Naive thymus-derived CD4-positive, alpha-beta T cell (primary cell): ENCODE data around the gene BTG2. TPM values are rescaled to one million over a fixed set of nuclear protein-coding genes. Genes with fewer than 3 reads are reported as not detected.
A peak's percentile ranks its signal among the peaks of the same experiment; 100 is the strongest.

Experiments
- ATAC-seq: fragments of 150-1000 bp; cut with Tn5 transposase; 2 replicates; pipeline ENCODE4 v1.10.0; 2021; ENCODE audit warnings: mild to moderate bottlenecking, moderate library complexity
- CTCF ChIA-PET: fragments of 350-600 bp; sonication (Branson Sonifier 250); formaldehyde crosslinking; loops from one replicate; lab custom pipeline; 2021; ENCODE audit warnings: antibody characterized with exemption; lab: Charles Lee
- POLR2A ChIA-PET: fragments of 350-600 bp; sonication (Branson Sonifier 250); formaldehyde crosslinking; loops from one replicate; lab custom pipeline; 2021; ENCODE audit warnings: antibody characterized with exemption, inconsistent platforms; lab: Charles Lee
- DNase-seq, 9 donors: peaks; one replicate each; pipeline versions ENCODE4 v3.0.0 to v3.0.0-alpha.2; 2020 to 2022; ENCODE audit warnings: mixed read lengths in 1 of 9
- H3K27ac ChIP-seq: one replicate; pipeline ENCODE4 v1.7.0; 2013; ENCODE audit warnings: mild to moderate bottlenecking, low read depth, low read length, moderate library complexity
- H3K27me3 ChIP-seq, 2 donors: one replicate each; pipeline ENCODE4 v1.7.0; 2013; ENCODE audit warnings: low read length in 2 of 2, mild to moderate bottlenecking in 2 of 2, moderate library complexity in 2 of 2; ENCODE audit not compliant: control insufficient read depth in 2 of 2, insufficient read depth in 2 of 2
- H3K36me3 ChIP-seq, 3 experiments: 1 replicate in 2 of 3; 2 replicates in 1 of 3; pipeline ENCODE4 v1.7.0; 2013; ENCODE audit warnings: low read length in 3 of 3, mild to moderate bottlenecking in 3 of 3, moderate library complexity in 1 of 3; ENCODE audit not compliant: insufficient read depth in 3 of 3, control insufficient read depth in 2 of 3
- H3K4me1 ChIP-seq, 2 donors: one replicate each; pipeline ENCODE4 v1.7.0; 2013; ENCODE audit warnings: low read length in 2 of 2, mild to moderate bottlenecking in 2 of 2, moderate library complexity in 1 of 2; ENCODE audit not compliant: control insufficient read depth in 2 of 2, insufficient read depth in 2 of 2
- H3K4me3 ChIP-seq: 2 replicates; pipeline ENCODE4 v1.7.0; 2013; ENCODE audit warnings: mild to moderate bottlenecking, low read length
- H3K9me3 ChIP-seq, 3 experiments: 1 replicate in 2 of 3; 2 replicates in 1 of 3; pipeline ENCODE4 v1.7.0; 2013; ENCODE audit warnings: low read length in 3 of 3; ENCODE audit not compliant: control insufficient read depth in 2 of 3
- H3K27ac Mint-ChIP-seq, 9 donors: one replicate each; pipeline ENCODE4 v1.8.0; 2020 to 2022; ENCODE audit warnings: mixed read lengths in 9 of 9, mild to moderate bottlenecking in 8 of 9, moderate library complexity in 5 of 9, inconsistent platforms in 2 of 9
- H3K27me3 Mint-ChIP-seq, 5 donors: one replicate each; pipeline ENCODE4 v1.8.0; 2021 to 2022; ENCODE audit warnings: mixed read lengths in 5 of 5, mild to moderate bottlenecking in 1 of 5
- H3K36me3 Mint-ChIP-seq, 5 donors: one replicate each; pipeline ENCODE4 v1.8.0; 2020 to 2022; ENCODE audit warnings: mixed read lengths in 5 of 5, mild to moderate bottlenecking in 3 of 5, inconsistent platforms in 1 of 5
- H3K4me1 Mint-ChIP-seq, 7 donors: one replicate each; pipeline ENCODE4 v1.8.0; 2020 to 2022; ENCODE audit warnings: mixed read lengths in 7 of 7, mild to moderate bottlenecking in 3 of 7, inconsistent platforms in 1 of 7
- H3K4me3 Mint-ChIP-seq, 10 donors: one replicate each; pipeline ENCODE4 v1.8.0; 2020 to 2022; ENCODE audit warnings: mild to moderate bottlenecking in 10 of 10, mixed read lengths in 10 of 10, moderate library complexity in 6 of 10, inconsistent platforms in 2 of 10
- H3K9me3 Mint-ChIP-seq, 11 donors: one replicate each; pipeline ENCODE4 v1.8.0; 2020 to 2022; ENCODE audit warnings: mixed read lengths in 11 of 11, mild to moderate bottlenecking in 4 of 11, inconsistent platforms in 1 of 11, moderate library complexity in 1 of 11
- intact Hi-C, 2 donors: fragments of 100-400 bp; cut with micrococcal nuclease; formaldehyde crosslinking; loops; one replicate each; pipeline ENCODE4 v1.15.1; 2023
- polyA plus RNA-seq, 2 donors: library from polyadenylated mRNA; unstranded; fragments of 300-500 nt; fragmentation: Illumina TruSeq; gene quantifications; one replicate each; pipeline ENCODE4 v1.2.3, GENCODE V29; 2021
- total RNA-seq, 6 experiments: library from RNA in 5 of 6; stranded (reverse) in 5 of 6; gene quantifications; 1 replicate in 5 of 6; 2 replicates in 1 of 6; pipeline ENCODE4 v1.2.3 and lab custom pipeline; 2021 to 2026

Gene BTG2
- total and polyA plus RNA-seq, 7 experiments from 2014 or later, result 118 to 654 (median 236) TPM

GRCh38 chr1:203271018-203271743, 34.1 kb upstream of the BTG2 start:
- Mint-ChIP-seq H3K4me1 (peaks cover 20 to 61% (median 54%) of the 10 kb centered on the region in 7 donors), H3K9me3 (no peaks in the 10 kb centered on the region)
- H3K4me1 ChIP-seq, result peaks cover 16 to 49% of the 10 kb centered on the region in 2 donors

DNA sequence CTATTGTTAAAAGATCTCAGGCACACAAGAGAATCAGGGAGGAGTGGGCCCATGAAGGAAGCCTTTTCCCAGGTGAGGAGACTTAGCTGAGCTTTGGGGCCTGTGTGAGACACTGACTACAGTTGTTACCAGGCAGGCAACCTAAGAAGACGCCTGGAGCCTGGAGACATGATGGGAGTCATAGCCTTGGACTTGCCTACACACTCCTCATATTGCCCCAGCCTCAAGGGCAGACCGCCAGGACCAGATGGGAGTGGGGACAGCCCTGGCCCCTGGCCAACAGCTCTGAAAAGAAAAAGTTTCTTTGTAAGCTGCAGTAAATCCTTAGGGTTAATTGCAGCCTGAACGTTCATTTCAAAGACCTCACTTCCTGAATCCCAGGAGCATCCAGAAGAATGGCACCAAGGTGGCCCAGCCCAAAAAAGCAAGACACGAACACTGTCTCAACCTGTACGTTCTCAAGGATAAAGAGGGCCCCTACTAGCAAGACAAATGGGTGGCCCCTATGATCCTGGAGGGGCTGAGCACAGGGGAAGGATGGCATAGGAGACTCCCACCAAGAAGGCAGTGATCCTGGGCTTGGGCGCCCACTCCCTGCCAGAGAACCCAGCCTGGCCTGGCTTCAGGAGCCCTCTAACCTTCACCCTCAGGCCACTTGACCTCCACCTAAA, 33.2 kb upstream of the BTG2 start:
- no peaks in the 10 kb centered on the region for H3K27me3 ChIP-seq
- no peak overlapping the region for H3K4me3 ChIP-seq
- H3K9me3 ChIP-seq, result no peaks in the 10 kb centered on the region
- peaks cover 19 to 69% (median 62%) of the 10 kb centered on the region in 7 donors for H3K4me1 Mint-ChIP-seq
- peaks cover 16 to 57% of the 10 kb centered on the region in 2 donors for H3K4me1 ChIP-seq
- H3K27ac Mint-ChIP-seq, result peak overlapping the region in 4 of 9 donors; percentile 82 to 95 (median 92)
- ChIA-PET CTCF (interaction anchor here (0.7 to 15.6 kb wide), 7 partner anchors 17 to 423 kb away, joined by 3 to 480 read pairs (median 125); partner anchors contain the start of genes BTG2 and OPTC), POLR2A (interaction anchor here (1.4 to 31.3 kb wide), 7 partner anchors 17 to 71 kb away, joined by 3 to 1812 read pairs (median 20); partner anchors contain the start of gene BTG2)
- no peak overlapping the region for H3K27ac ChIP-seq
- DNase-seq, result no peak
- no peaks in the 10 kb centered on the region for H3K36me3 Mint-ChIP-seq
- ATAC-seq, result no peak
- H3K36me3 ChIP-seq, result no peaks in the 10 kb centered on the region
- H3K27me3 Mint-ChIP-seq, result no peaks in the 10 kb centered on the region
- no peaks in the 10 kb centered on the region for H3K9me3 Mint-ChIP-seq
- no peak overlapping the region for H3K4me3 Mint-ChIP-seq
- intact Hi-C loops, result loop anchor here in 1 of 2 donors (1.0 to 10.0 kb wide), 3 partner anchors 15 to 493 kb away; partner anchors contain the start of gene LAX1

More at GRCh38 chr1:203271018-203271743, 34.1 kb upstream of the BTG2 start:
- DNase-seq, result peak in 8 of 9 donors; percentile 62 to 82 (median 78)
- peak overlapping the region in 8 of 9 donors; percentile 40 to 93 (median 86) for H3K27ac Mint-ChIP-seq
- peak overlapping the region in 1 of 10 donors; percentile 24 for H3K4me3 Mint-ChIP-seq
- H3K36me3 Mint-ChIP-seq, result no peaks in the 10 kb centered on the region
- peak overlapping the region; percentile 37 for H3K27ac ChIP-seq
- H3K27me3 ChIP-seq, result no peaks in the 10 kb centered on the region
- no peak overlapping the region for H3K4me3 ChIP-seq
- H3K36me3 ChIP-seq, result no peaks in the 10 kb centered on the region
- intact Hi-C loops, result loop anchor here in 1 of 2 donors (1.0 to 10.0 kb wide), 2 partner anchors 216 to 494 kb away; partner anchors contain the start of gene LAX1
- H3K27me3 Mint-ChIP-seq, result no peaks in the 10 kb centered on the region
- POLR2A ChIA-PET, result interaction anchor here (1.0 to 31.3 kb wide), 8 partner anchors 17 to 355 kb away, joined by 3 to 1812 read pairs (median 9); partner anchors contain the start of genes ATP2B4 and BTG2
- no peaks in the 10 kb centered on the region for H3K9me3 ChIP-seq
- ATAC-seq, result peak; percentile 71
- CTCF ChIA-PET, result interaction anchor here (0.8 to 15.6 kb wide), 10 partner anchors 16 to 365 kb away, joined by 4 to 480 read pairs (median 68); partner anchors contain the start of genes BTG2 and OPTC

DNA sequence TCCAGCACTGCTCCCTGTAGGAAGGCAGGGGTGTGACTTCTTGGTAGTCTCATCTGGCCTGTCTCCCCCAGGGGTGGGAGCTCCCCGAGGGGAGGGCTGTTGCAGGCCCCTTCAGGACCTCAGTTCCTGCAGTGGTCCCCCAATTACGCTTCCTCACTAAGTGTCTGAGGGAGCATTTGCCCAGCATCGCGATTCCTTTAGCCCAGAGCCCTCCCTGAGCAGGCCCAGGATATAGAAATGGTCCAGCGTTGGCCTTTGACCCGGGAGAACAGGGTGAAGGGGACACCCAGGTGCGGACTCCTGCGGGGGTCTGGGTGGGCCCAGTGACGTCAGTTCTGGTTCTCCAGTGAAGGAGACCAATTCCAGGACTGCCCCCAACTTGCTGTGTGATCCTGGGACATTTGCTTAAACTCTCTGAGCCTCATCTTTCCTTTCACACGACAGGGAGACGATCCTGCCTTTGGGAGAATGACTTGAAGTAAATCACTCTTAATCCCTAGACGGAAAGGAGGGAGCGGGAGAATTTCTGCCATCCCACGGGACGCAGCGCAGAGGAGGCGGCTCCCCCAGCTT, 32.6 kb upstream of the BTG2 start:
- ChIA-PET POLR2A (interaction anchor here (0.6 to 31.3 kb wide), 8 partner anchors 16 to 492 kb away, joined by 3 to 1812 read pairs (median 16); partner anchors contain the start of genes BTG2 and LAX1), CTCF (interaction anchor here (0.7 to 15.6 kb wide), 9 partner anchors 16 to 353 kb away, joined by 3 to 480 read pairs (median 122); partner anchors contain the start of genes BTG2 and OPTC)
- no peaks in the 10 kb centered on the region for H3K27me3 ChIP-seq
- Mint-ChIP-seq H3K36me3 (no peaks in the 10 kb centered on the region), H3K27ac (peak overlapping the region in 8 of 9 donors; percentile 83 to 98 (median 94)), H3K4me1 (peaks cover 18 to 69% (median 62%) of the 10 kb centered on the region in 7 donors), H3K27me3 (no peaks in the 10 kb centered on the region), H3K9me3 (no peaks in the 10 kb centered on the region), H3K4me3 (peak overlapping the region; percentile 76 to 83 (median 80))
- intact Hi-C loops, result loop anchor here (1.0 to 10.0 kb wide), 8 partner anchors 14 to 492 kb away; partner anchors contain the start of genes BTG2 (in 2 of the 2), ATP2B4 (in 1 of the 2) and LAX1 (in 1 of the 2)
- H3K9me3 ChIP-seq, result no peaks in the 10 kb centered on the region
- H3K27ac ChIP-seq, result peak overlapping the region; percentile 75
- H3K4me3 ChIP-seq, result no peak overlapping the region
- no peaks in the 10 kb centered on the region for H3K36me3 ChIP-seq
- no peak for ATAC-seq
- no peak for DNase-seq
- H3K4me1 ChIP-seq, result peaks cover 13 to 60% of the 10 kb centered on the region in 2 donors

DNA sequence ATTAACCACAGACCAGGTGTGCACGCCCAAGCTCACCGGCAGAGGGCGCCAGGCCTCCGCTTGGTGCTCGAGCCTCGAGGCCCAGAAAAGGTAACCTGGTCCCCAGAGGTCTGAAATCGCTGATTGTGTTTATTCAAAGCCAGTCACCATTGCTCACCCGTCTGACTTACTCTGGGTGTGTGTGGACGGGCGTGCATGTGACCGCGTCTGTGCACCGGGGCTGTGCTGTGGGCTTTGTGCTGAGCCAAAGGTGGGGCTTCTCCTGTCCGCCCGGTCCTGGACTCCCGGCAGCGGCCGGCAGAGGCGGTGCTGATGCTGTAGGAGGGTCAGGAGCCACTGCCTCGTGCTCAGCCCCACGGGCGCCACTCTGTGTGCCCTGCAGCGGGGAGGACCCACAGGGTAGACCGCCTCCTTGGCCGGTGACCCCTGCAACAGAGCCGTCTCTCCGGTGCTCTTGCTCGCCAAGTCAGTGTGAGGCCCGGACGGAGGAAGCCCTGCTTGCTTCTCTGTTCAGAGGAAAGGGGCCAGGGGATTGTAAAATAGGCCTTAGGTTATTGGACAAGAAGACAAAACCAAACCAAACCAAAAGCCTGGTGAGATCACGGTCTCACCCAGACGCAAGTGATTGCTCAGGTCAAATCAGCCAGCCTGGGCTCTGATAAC, 32.0 kb upstream of the BTG2 start:
- Mint-ChIP-seq H3K36me3 (no peaks in the 10 kb centered on the region), H3K27ac (peak overlapping the region; percentile 83 to 98 (median 94)), H3K9me3 (no peaks in the 10 kb centered on the region), H3K27me3 (no peaks in the 10 kb centered on the region), H3K4me1 (peaks cover 20 to 71% (median 65%) of the 10 kb centered on the region in 7 donors), H3K4me3 (peak overlapping the region; percentile 76 to 83 (median 80))
- Histone ChIP-seq H3K27me3 (no peaks in the 10 kb centered on the region), H3K27ac (peak overlapping the region; percentile 75), H3K36me3 (no peaks in the 10 kb centered on the region), H3K9me3 (no peaks in the 10 kb centered on the region), H3K4me1 (peaks cover 11 to 64% of the 10 kb centered on the region in 2 donors), H3K4me3 (peak overlapping the region; percentile 55)
- ChIA-PET POLR2A (interaction anchor here (0.6 to 31.3 kb wide), 9 partner anchors 15 to 492 kb away, joined by 3 to 1812 read pairs (median 12); partner anchors contain the start of genes BTG2 and LAX1), CTCF (interaction anchor here (0.7 to 15.6 kb wide), 9 partner anchors 16 to 352 kb away, joined by 3 to 480 read pairs (median 122); partner anchors contain the start of genes BTG2 and OPTC)
- peak; percentile 84 to 95 (median 91) for DNase-seq
- ATAC-seq, result peak; percentile 82
- intact Hi-C loops, result loop anchor here (1.0 to 10.0 kb wide), 8 partner anchors 13 to 491 kb away; partner anchors contain the start of genes BTG2 (in 2 of the 2), ATP2B4 (in 1 of the 2) and LAX1 (in 1 of the 2)

GRCh38 chr1:203273869-203274602, 31.3 kb upstream of the BTG2 start:
- H3K4me3 ChIP-seq, result peak overlapping the region; percentile 55
- intact Hi-C loops, result loop anchor here (1.0 to 10.0 kb wide), 8 partner anchors 13 to 491 kb away; partner anchors contain the start of genes BTG2 (in 2 of the 2), ATP2B4 (in 1 of the 2) and LAX1 (in 1 of the 2)
- Mint-ChIP-seq H3K36me3 (no peaks in the 10 kb centered on the region), H3K27ac (peak overlapping the region; percentile 83 to 98 (median 94)), H3K4me3 (peak overlapping the region; percentile 76 to 83 (median 80)), H3K9me3 (no peaks in the 10 kb centered on the region), H3K27me3 (no peaks in the 10 kb centered on the region), H3K4me1 (peaks cover 27 to 78% (median 72%) of the 10 kb centered on the region in 7 donors)
- H3K4me1 ChIP-seq, result peaks cover 6 to 65% of the 10 kb centered on the region in 2 donors
- H3K27ac ChIP-seq, result peak overlapping the region; percentile 75
- H3K36me3 ChIP-seq, result no peaks in the 10 kb centered on the region
- ATAC-seq (no peak), DNase-seq (no peak)
- CTCF ChIA-PET, result interaction anchor here (1.2 to 15.6 kb wide), 6 partner anchors 9 to 66 kb away, joined by 3 to 480 read pairs (median 68); no protein-coding TSS in a partner anchor
- no peaks in the 10 kb centered on the region for H3K9me3 ChIP-seq
- no peaks in the 10 kb centered on the region for H3K27me3 ChIP-seq
- POLR2A ChIA-PET, result interaction anchor here (1.0 to 31.3 kb wide), 5 partner anchors 15 to 68 kb away, joined by 3 to 1812 read pairs (median 11); partner anchors contain the start of gene BTG2
